ENCODE data around the gene INPP5D.
"Not testable (repeated sequence)": the region's sequence is repeated elsewhere in the genome, so short reads cannot be mapped to it uniquely, and the experiment has no call there.

INPP5D gene

DNA sequence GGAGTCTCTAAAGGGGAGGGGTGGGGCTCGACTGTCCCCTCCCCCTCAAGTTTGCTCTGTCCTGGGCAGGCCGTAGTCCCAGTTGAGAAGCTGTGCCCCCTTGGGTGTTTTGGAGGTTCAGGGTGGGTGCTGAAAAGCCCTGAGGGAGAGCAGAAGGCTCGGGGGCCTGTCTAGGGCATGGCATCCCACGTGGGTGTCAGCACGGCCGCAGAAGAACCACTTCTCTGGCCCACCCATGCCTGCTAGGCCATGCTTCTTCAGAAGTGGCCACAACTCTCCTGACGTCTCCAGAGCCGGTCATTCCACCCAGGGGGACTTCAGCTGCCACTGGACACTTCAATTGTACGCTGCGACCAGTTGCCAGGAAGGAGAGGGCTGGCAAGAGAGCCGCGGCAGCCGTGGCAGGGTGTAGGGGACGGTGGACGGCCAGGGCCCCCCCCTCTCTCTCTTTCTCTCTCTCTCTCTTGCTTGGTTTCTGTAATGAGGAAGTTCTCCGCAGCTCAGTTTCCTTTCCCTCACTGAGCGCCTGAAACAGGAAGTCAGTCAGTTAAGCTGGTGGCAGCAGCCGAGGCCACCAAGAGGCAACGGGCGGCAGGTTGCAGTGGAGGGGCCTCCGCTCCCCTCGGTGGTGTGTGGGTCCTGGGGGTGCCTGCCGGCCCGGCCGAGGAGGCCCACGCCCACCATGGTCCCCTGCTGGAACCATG, at the start of gene INPP5D:
Gene INPP5D, plus strand, starts transcription at position 546 of the 704 bp plus-strand sequence. Its CDS starts 137 bp downstream, at position 683.
- no peak for DNase-seq

DNA sequence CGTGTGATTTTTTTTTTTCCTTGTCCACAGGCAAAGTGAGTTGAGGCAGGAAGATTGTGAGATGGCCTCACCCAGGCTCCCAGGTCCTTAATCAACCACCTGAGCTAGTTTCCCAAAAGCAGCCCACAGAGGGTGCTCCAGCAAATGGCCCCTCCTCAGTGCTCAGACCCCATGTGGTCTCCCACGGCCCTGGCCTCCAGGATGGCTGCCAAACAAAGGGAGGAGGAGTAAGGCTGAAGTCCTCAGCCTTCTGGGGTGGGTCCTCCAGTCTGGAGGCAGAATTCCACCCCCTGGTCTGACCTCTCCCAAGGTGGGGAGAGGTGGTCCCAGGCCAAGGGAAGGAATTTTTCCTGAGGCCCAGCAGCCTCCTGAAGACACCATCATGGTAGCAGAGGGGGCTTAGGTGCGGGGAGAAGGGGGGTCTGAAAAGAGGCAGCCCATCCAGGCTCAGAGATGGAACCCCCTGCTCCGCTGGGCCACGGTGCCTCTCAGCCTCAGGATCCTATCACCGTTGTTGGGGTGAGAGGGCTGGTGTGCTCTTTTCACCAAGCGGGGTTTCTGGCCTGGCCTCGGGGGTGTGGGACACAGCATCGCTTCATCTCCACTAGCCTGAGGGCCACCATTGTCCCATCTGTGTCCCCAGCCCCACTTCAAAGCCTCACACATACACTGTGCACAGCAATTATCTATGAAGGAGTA, 49.4 kb upstream of the INPP5D start:
- DNase-seq = no peak

DNA sequence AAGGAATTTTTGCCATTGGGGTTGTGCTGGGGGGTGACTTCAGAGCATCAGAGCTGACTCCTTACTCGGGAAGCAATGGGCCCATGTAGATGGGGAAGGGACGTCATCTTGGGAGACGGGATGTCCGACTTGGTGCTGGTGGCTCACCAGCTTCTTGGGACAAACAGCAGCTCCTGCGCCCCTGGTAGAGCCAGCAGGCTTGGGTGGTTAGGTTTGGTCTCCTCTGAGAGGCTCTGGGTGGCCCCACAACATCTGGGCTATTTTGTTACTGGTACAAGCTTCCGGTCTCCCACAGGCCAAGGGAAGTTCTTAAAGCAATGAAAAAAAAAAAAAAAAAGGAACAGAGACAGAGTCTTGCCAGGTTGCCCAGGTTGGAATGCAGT, 48.9 kb upstream of the INPP5D start:
- DNase-seq = no peak

GRCh38 chr2:233011702-233012131, 48.4 kb upstream of the INPP5D start:
- no peak for DNase-seq

- no peak for DNase-seq
Observed at GRCh38 chr2:233012301-233012971, 47.7 kb upstream of the INPP5D start.

DNA sequence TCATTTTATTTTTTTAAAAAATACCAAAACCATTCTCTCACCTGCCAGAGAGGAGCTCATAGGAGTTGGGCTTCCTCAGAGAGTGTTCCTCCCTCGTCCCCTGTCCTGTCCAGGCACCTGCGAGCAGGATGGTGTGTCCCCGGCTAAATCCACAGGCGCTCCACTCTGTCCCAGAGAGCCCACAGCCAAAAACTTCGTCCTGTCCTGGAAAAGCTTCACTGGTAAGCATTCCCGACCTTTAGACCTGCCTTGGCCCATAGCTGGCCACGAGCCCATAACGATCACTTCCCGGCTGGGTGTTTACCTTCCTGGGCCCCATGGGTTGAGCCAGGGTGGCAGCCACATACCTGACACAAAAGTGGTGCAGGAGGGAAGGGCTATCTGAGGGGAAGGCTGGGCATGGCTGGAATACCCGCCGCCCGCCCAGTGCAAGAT, 47.1 kb upstream of the INPP5D start, which contains the start of gene NGEF:
Gene NGEF, minus strand, starts transcription at position 230 of the 435 bp plus-strand sequence. CDS start 38,366 bp downstream, outside the sequence.
- DNase-seq = no peak

GRCh38 chr2:233013650-233014049, 46.5 kb upstream of the INPP5D start:
- DNase-seq = no peak

DNA sequence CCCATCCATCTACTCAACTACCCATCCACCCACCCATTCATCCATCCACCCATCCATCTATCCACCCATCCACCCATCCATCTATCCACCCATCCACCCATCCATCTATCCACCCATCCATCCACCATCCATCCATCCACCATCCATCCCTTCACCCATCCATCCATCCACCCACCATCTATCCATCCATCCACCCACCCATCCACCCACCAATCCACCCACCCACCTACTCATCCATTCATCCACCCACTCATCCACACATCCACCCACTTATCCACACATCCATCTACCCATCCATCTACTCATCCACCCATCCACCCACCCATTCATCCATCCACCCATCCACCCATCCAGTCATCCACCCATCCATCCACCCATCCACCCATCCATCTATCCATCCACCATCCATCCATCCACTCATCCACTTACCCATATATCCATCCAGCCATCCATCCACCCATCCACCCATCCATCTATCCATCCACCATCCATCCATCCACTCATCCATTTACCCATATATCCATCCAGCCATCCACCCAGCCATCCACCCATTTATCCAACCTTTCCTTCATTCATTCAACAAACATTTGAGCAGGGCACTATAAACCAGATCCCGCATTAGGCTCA, 45.0 kb upstream of the INPP5D start:
- DNase-seq = no peak

GRCh38 chr2:233017947-233018346, 42.2 kb upstream of the INPP5D start:
- DNase-seq = no peak

GRCh38 chr2:233019610-233020009, 40.5 kb upstream of the INPP5D start:
- not testable (repeated sequence) for DNase-seq

DNA sequence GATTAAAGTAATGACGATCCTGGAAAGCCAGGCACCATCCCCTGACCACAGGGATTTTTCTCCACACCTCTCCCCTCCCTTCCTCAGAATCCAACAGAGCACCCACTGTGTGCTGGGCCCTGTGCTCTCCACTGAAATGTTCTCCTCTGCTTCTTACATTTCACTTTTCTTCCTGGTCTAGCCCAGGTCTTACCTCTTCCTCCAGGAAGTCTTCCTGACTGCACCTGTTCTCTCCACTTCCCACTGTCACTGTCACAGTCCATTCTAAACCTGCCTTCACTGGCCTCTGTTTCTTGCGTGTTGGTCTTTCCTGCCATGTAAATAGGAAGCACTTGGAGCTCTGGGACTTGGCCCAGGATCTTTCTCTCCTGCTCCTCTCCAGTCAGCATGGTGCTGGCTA, 39.7 kb upstream of the INPP5D start:
- no peak for DNase-seq

- no peak for DNase-seq
Observed at GRCh38 chr2:233021771-233022170, 38.4 kb upstream of the INPP5D start.

GRCh38 chr2:233022561-233022960, 37.6 kb upstream of the INPP5D start:
- DNase-seq = no peak

DNA sequence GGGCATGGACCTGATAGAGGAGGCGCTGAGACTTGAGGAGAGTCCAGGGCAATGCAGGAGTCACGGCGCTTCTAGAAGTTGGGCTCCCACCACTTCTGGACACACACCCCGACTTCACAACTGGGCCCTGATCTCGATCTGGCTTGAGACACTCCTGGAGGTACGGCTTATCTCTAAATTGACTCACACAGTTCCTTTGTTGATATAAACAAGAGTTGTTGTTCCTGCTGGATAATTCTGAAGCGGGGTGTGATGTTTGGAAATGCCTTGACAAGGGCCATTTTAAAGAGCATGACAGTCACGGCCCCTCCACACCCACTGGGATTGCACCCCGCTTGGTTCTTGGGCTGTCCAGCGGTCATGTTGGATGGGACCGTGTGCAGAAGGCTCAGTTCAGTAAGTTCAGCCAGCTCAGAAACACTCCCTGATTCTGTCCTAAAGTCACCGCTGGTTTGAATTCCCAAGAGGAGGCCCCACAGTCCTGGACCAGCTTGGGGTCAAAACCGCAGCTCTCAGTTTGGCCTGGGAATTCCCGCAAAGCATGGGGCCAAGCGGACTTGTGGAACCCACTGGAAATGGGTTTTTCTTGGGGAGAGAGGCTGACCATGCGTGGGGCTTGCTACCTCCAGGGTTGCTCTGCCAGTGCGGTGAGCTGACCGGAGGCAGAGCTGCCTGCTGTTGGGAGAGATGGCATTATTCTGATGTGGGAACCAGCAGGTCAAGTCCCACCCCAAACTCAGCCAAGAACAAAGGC, 37.0 kb upstream of the INPP5D start:
- DNase-seq = no peak

- no peak for DNase-seq
Observed at GRCh38 chr2:233023761-233024410, 36.3 kb upstream of the INPP5D start.

DNA sequence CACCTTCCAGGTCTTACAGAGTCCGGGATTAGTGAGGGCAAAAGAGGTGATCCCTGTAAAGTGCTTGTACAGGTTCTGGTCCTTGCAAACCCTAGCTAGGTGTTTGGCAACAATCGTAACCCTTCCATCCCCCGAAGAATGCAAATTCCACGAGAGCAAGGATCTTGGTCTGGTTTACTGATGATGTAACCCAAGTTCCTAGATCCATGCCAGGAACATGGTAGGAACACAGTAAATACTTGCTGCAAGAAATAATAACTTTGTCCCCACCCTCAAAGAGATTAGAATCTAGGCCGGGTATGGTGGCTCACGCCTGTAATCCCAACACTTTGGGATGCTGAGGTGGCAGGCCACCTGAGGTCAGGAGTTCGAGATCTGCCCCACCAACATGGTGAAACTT, 34.4 kb upstream of the INPP5D start:
- no peak for DNase-seq

DNA sequence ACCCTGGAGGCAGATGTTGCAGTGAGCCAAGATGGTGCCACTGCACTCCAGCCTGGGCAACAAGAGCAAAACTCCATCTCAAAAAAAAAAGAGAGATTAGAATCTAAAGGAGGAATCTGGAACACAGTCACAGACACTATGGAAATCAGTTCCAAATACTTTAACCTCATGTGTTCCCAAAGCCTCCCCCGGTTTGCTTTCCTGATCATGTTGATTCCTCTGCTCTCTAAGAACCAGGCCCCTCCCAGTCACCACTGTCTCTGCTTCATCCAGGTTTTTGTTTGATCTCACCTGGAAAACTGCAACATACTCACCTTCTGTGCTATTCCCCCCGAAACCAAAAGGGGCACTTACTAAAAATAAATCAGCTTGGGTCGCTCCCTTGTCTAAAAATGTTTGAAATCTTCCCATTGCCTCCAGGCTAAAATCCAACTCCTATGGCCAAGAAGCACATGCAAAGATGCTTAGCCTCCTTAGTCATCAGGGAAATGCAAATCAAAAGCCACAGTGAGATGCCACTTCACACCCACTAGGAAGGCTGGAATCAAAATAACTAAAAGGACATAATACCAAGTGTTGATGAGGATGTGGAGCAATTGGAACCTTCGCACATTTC, 33.8 kb upstream of the INPP5D start:
- no peak for DNase-seq

- DNase-seq = no peak
Observed at GRCh38 chr2:233029321-233029720, 30.8 kb upstream of the INPP5D start.

GRCh38 chr2:233031556-233032500, 28.3 kb upstream of the INPP5D start:
- no peak for DNase-seq
